Panc1 (cell line): ENCODE measurements around the gene SBF2.

ENCODE experiments used
- POLR2AphosphoS5 ChIP-seq: IDR thresholded peaks from 2 replicates; pipeline ENCODE4 v1.6.1; 2012; ENCODE audit warnings: mild to moderate bottlenecking, low read depth, low read length, moderate library complexity
- SIN3A ChIP-seq: IDR thresholded peaks from 2 replicates; pipeline ENCODE4 v1.6.1; 2012; ENCODE audit warnings: low read depth, mild to moderate bottlenecking, low read length, moderate library complexity, borderline replicate concordance; ENCODE audit not compliant: insufficient read depth
- TF ChIP-seq, protein P1 (sequence below): fragments of 450-650 bp; IDR thresholded peaks from 2 replicates; pipeline ENCODE4 v1.5.1; 2017; ENCODE audit warnings: mild to moderate bottlenecking
- TF ChIP-seq, protein P2 (sequence below), 2 experiments: IDR thresholded peaks; 2 replicates each; pipeline ENCODE4 v1.6.1; 2011 to 2012; ENCODE audit warnings: low read depth in 2 of 2, control low read depth in 1 of 2, low read length in 1 of 2, mild to moderate bottlenecking in 1 of 2, moderate library complexity in 1 of 2; ENCODE audit not compliant: insufficient read depth in 1 of 2

DNA sequence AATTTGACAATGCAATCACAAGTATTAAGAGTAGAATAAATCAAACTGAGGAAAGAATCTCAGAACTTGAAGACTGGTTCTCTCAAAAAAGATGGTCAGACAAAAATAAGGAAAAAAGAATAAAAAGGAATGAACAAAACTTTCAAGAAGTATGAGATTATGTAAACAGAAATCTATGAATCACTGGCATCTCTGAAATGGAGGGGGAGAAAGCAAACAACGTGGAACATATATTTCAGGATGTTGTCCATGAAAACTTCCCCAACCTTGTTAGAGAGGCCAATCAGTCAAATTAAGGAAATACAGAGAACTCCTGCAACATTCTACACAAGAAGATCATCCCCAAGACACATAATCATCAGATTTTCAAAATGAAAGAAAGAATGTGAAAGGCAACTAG, 235.7 kb downstream of the SBF2 start:
- TF ChIP-seq, protein P1, sequence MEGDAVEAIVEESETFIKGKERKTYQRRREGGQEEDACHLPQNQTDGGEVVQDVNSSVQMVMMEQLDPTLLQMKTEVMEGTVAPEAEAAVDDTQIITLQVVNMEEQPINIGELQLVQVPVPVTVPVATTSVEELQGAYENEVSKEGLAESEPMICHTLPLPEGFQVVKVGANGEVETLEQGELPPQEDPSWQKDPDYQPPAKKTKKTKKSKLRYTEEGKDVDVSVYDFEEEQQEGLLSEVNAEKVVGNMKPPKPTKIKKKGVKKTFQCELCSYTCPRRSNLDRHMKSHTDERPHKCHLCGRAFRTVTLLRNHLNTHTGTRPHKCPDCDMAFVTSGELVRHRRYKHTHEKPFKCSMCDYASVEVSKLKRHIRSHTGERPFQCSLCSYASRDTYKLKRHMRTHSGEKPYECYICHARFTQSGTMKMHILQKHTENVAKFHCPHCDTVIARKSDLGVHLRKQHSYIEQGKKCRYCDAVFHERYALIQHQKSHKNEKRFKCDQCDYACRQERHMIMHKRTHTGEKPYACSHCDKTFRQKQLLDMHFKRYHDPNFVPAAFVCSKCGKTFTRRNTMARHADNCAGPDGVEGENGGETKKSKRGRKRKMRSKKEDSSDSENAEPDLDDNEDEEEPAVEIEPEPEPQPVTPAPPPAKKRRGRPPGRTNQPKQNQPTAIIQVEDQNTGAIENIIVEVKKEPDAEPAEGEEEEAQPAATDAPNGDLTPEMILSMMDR: no peak
- TF ChIP-seq, protein P2, sequence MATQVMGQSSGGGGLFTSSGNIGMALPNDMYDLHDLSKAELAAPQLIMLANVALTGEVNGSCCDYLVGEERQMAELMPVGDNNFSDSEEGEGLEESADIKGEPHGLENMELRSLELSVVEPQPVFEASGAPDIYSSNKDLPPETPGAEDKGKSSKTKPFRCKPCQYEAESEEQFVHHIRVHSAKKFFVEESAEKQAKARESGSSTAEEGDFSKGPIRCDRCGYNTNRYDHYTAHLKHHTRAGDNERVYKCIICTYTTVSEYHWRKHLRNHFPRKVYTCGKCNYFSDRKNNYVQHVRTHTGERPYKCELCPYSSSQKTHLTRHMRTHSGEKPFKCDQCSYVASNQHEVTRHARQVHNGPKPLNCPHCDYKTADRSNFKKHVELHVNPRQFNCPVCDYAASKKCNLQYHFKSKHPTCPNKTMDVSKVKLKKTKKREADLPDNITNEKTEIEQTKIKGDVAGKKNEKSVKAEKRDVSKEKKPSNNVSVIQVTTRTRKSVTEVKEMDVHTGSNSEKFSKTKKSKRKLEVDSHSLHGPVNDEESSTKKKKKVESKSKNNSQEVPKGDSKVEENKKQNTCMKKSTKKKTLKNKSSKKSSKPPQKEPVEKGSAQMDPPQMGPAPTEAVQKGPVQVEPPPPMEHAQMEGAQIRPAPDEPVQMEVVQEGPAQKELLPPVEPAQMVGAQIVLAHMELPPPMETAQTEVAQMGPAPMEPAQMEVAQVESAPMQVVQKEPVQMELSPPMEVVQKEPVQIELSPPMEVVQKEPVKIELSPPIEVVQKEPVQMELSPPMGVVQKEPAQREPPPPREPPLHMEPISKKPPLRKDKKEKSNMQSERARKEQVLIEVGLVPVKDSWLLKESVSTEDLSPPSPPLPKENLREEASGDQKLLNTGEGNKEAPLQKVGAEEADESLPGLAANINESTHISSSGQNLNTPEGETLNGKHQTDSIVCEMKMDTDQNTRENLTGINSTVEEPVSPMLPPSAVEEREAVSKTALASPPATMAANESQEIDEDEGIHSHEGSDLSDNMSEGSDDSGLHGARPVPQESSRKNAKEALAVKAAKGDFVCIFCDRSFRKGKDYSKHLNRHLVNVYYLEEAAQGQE (IDR thresholded peaks at IDR 0.05; ENCODE audit: insufficient read depth in 1 of 2, low read depth in 2 of 2, low read length in 1 of 2): no peak
- TF ChIP-seq POLR2AphosphoS5 (no peak), SIN3A (no peak)
